ENCODE data around the gene SLC2A3. TPM values are rescaled to one million over a fixed set of nuclear protein-coding genes. Genes with fewer than 3 reads are reported as not detected.

Gene SLC2A3
- total and polyA plus RNA-seq, 2 of the 13 experiments (the other 11 are each of a cell fraction or from before 2014, with no cell fraction given): 39.3 to 580 TPM

DNA sequence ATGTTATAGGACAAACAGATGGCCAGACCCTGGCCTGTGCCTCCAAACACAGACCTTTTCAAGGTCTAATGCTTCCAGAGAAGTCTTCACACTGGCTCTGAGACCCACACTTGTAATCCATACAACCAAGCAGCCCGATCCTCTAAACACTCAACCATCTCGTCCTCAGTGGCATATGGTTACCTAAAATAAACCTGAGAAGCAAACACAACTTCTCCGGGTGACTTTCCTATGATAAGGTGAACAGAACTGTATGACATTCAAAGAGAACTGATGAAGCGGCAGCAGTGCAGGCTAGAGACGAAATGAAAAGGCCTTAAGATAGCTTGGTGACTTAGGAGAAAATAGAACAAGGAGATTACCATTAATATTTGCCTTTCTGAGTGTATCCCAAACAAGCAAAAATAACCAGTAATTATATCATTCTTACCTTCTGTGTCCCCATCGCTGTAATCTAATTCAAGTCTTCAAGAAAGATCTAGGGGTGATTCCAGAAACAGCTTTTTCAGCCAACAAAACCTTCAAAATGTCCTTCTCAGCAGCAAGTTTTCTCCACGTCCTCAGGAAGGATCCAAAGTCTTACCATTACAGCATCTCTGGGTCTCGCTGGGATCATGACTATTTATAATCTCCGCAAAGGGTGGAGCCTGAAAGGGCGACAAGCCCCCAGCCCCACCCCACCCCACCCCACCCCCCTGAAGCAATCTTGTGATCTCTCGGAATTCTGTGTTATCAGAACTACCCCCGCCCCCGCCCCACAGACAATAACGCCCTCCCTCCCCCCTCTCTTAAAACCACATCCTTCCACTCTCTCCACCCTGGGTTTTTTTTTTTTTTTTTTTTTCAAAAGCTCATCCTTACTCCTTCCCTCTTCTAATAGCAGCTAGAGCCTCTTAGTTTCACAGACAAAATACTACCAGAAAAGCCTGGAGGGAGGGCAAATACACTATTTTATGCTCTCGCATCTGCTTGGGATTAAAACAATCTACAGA, at the start of gene SLC2A3 (continued):
- no peak for TF ChIP-seq ZNF329 (CRISPR knock-in tag; IDR thresholded peaks at IDR 0.05; ENCODE audit: low read depth)
- TF ChIP-seq ZNF234 (CRISPR knock-in tag; conservative IDR thresholded peaks at IDR 0.05): no peak
- TF ChIP-seq HOXA3 (CRISPR knock-in tag; IDR thresholded peaks at IDR 0.05): no peak
- no peak for TF ChIP-seq MTA3 (CRISPR knock-in tag; IDR thresholded peaks at IDR 0.05)
- TF ChIP-seq, protein P1, sequence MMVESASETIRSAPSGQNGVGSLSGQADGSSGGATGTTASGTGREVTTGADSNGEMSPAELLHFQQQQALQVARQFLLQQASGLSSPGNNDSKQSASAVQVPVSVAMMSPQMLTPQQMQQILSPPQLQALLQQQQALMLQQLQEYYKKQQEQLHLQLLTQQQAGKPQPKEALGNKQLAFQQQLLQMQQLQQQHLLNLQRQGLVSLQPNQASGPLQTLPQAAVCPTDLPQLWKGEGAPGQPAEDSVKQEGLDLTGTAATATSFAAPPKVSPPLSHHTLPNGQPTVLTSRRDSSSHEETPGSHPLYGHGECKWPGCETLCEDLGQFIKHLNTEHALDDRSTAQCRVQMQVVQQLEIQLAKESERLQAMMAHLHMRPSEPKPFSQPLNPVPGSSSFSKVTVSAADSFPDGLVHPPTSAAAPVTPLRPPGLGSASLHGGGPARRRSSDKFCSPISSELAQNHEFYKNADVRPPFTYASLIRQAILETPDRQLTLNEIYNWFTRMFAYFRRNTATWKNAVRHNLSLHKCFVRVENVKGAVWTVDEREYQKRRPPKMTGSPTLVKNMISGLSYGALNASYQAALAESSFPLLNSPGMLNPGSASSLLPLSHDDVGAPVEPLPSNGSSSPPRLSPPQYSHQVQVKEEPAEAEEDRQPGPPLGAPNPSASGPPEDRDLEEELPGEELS (CRISPR knock-in tag; IDR thresholded peaks at IDR 0.05): no peak
- TF ChIP-seq EED (CRISPR knock-in tag; IDR thresholded peaks at IDR 0.05): no peak
- peak; percentile 38; the same call in 1 of the 2 replicates for TF ChIP-seq TAF1 (CRISPR knock-in tag; IDR thresholded peaks at IDR 0.05)
- TF ChIP-seq THYN1 (CRISPR knock-in tag; IDR thresholded peaks at IDR 0.05; ENCODE audit: borderline replicate concordance, low read depth): no peak
- TF ChIP-seq NCOA5 (CRISPR knock-in tag; IDR thresholded peaks at IDR 0.05): no peak
- TF ChIP-seq, protein P2, sequence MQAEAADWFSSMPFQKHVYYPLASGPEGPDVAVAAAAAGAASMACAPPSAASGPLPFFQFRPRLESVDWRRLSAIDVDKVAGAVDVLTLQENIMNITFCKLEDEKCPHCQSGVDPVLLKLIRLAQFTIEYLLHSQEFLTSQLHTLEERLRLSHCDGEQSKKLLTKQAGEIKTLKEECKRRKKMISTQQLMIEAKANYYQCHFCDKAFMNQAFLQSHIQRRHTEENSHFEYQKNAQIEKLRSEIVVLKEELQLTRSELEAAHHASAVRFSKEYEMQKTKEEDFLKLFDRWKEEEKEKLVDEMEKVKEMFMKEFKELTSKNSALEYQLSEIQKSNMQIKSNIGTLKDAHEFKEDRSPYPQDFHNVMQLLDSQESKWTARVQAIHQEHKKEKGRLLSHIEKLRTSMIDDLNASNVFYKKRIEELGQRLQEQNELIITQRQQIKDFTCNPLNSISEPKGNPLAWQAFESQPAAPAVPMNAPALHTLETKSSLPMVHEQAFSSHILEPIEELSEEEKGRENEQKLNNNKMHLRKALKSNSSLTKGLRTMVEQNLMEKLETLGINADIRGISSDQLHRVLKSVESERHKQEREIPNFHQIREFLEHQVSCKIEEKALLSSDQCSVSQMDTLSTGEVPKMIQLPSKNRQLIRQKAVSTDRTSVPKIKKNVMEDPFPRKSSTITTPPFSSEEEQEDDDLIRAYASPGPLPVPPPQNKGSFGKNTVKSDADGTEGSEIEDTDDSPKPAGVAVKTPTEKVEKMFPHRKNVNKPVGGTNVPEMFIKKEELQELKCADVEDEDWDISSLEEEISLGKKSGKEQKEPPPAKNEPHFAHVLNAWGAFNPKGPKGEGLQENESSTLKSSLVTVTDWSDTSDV (CRISPR knock-in tag; IDR thresholded peaks at IDR 0.05): no peak
- no peak for TF ChIP-seq SATB2 (CRISPR knock-in tag; IDR thresholded peaks at IDR 0.05)
- TF ChIP-seq MED1 (CRISPR knock-in tag; IDR thresholded peaks at IDR 0.05): 0 out of 2 replicates have a peak, but pooled peaks have one; percentile 16
- TF ChIP-seq ZNF574 (CRISPR knock-in tag; IDR thresholded peaks at IDR 0.05): no peak
- TF ChIP-seq CEBPG (CRISPR knock-in tag; IDR thresholded peaks at IDR 0.05): no peak
- TF ChIP-seq AHR (CRISPR knock-in tag; IDR thresholded peaks at IDR 0.05): no peak; the same call in 1 of the 2 replicates
- TF ChIP-seq CTCF (CRISPR knock-in tag; IDR thresholded peaks at IDR 0.05): no peak
- peak; percentile 74; the same call in 1 of the 2 replicates for TF ChIP-seq SIN3A (IDR thresholded peaks at IDR 0.05; ENCODE audit: borderline replicate concordance, low read depth, low read length)
- no peak for TF ChIP-seq ZSCAN12 (CRISPR knock-in tag; IDR thresholded peaks at IDR 0.05)
